Activated CD8-positive, alpha-beta T cell treated with anti-CD3 and anti-CD28 coated beads for 36 hours (primary cell): ENCODE measurements around the gene TMEM72. TPM values are rescaled to one million over a fixed set of nuclear protein-coding genes. Genes with fewer than 3 reads are reported as not detected.

Experiments
- ATAC-seq: fragments of 200-7000 bp; cut with Tn5 transposase; one replicate; pipeline ENCODE4 v1.10.0; 2021; ENCODE audit warnings: mild to moderate bottlenecking, moderate library complexity
- CTCF ChIA-PET: fragments of 350-600 bp; sonication (Branson Sonifier 250); formaldehyde crosslinking; loops from one replicate; lab custom pipeline; 2021; ENCODE audit warnings: antibody characterized with exemption; lab: Charles Lee
- POLR2A ChIA-PET: fragments of 350-600 bp; sonication (Branson Sonifier 250); formaldehyde crosslinking; loops from one replicate; lab custom pipeline; 2021; ENCODE audit warnings: antibody characterized with exemption; lab: Charles Lee
- DNase-seq: peaks from one replicate; pipeline ENCODE4 v3.0.0-alpha.2; 2020
- H3K27ac Mint-ChIP-seq: one replicate; pipeline ENCODE4 v1.8.0; 2021; ENCODE audit warnings: mild to moderate bottlenecking, mixed read lengths
- H3K27me3 Mint-ChIP-seq: one replicate; pipeline ENCODE4 v1.8.0; 2021; ENCODE audit warnings: mixed read lengths
- H3K36me3 Mint-ChIP-seq: one replicate; pipeline ENCODE4 v1.8.0; 2021; ENCODE audit warnings: low read depth, mixed read lengths
- H3K4me1 Mint-ChIP-seq: one replicate; pipeline ENCODE4 v1.8.0; 2021; ENCODE audit warnings: low read depth, mixed read lengths
- H3K4me3 Mint-ChIP-seq: one replicate; pipeline ENCODE4 v1.8.0; 2021; ENCODE audit warnings: mild to moderate bottlenecking, moderate library complexity, mixed read lengths
- H3K9me3 Mint-ChIP-seq: one replicate; pipeline ENCODE4 v1.8.0; 2021; ENCODE audit warnings: mixed read lengths
- CTCF ChIP-seq: fragments of 200-600 bp; IDR thresholded peaks from one replicate; pipeline ENCODE4 v1.8.0; 2022; ENCODE audit warnings: antibody characterized with exemption, mild to moderate bottlenecking
- intact Hi-C: fragments of 100-400 bp; cut with micrococcal nuclease; formaldehyde crosslinking; loops from one replicate; pipeline ENCODE4 v1.10.0; 2022
- total RNA-seq, 2 experiments: library from RNA; stranded (reverse); gene quantifications; one replicate each; pipeline ENCODE4 v1.2.3, GENCODE V29; 2021

TMEM72 gene
- total RNA-seq, 2 experiments from 2014 or later = not detected

GRCh38 chr10:44913350-44914081 lies 2.4 kb downstream of the TMEM72 start:
- Mint-ChIP-seq H3K36me3 (no peaks in the 10 kb centered on the region), H3K27me3 (no peaks in the 10 kb centered on the region), H3K27ac (peak overlapping the region; percentile 82), H3K4me1 (peaks cover 12% of the 10 kb centered on the region), H3K4me3 (no peak overlapping the region), H3K9me3 (no peaks in the 10 kb centered on the region)
- intact Hi-C loops = no loop called here
- ATAC-seq (peak; percentile 85), DNase-seq (peak; percentile 28)
- POLR2A ChIA-PET = no interaction called here
- TF ChIP-seq CTCF = no peak
- CTCF ChIA-PET = interaction anchor here (0.9 to 1.3 kb wide), 2 partner anchors 19 to 63 kb away, joined by 3 read pairs; no protein-coding TSS in a partner anchor

- no peak overlapping the region for H3K4me3 Mint-ChIP-seq
- intact Hi-C loops = no loop called here
Measured at GRCh38 chr10:44914891-44915290, 3.8 kb downstream of the TMEM72 start.

GRCh38 chr10:44916429-44916828 lies 5.3 kb downstream of the TMEM72 start:
- ChIA-PET CTCF (no interaction called here), POLR2A (no interaction called here)
- Mint-ChIP-seq H3K27ac (no peak overlapping the region), H3K27me3 (no peaks in the 10 kb centered on the region), H3K4me3 (no peak overlapping the region), H3K36me3 (no peaks in the 10 kb centered on the region), H3K9me3 (no peaks in the 10 kb centered on the region), H3K4me1 (peaks cover 12% of the 10 kb centered on the region)
- intact Hi-C loops = no loop called here
- ATAC-seq = no peak
- no peak for DNase-seq
- no peak for TF ChIP-seq CTCF

More at GRCh38 chr10:44914891-44915290, 3.8 kb downstream of the TMEM72 start:
- no peak for DNase-seq
- H3K4me1 Mint-ChIP-seq = peaks cover 12% of the 10 kb centered on the region
- POLR2A ChIA-PET = no interaction called here
- no peaks in the 10 kb centered on the region for H3K36me3 Mint-ChIP-seq
- CTCF ChIA-PET = no interaction called here
- ATAC-seq = no peak
- TF ChIP-seq CTCF = no peak
- no peaks in the 10 kb centered on the region for H3K9me3 Mint-ChIP-seq
- H3K27ac Mint-ChIP-seq = no peak overlapping the region
- no peaks in the 10 kb centered on the region for H3K27me3 Mint-ChIP-seq

GRCh38 chr10:44917848-44918247 lies 6.7 kb downstream of the TMEM72 start:
- ATAC-seq (no peak), DNase-seq (no peak)
- ChIA-PET CTCF (no interaction called here), POLR2A (no interaction called here)
- no peak for TF ChIP-seq CTCF
- H3K27me3 Mint-ChIP-seq = no peaks in the 10 kb centered on the region
- no peaks in the 10 kb centered on the region for H3K36me3 Mint-ChIP-seq
- no peaks in the 10 kb centered on the region for H3K9me3 Mint-ChIP-seq
- H3K4me1 Mint-ChIP-seq = peaks cover 12% of the 10 kb centered on the region
- intact Hi-C loops = no loop called here
- H3K4me3 Mint-ChIP-seq = no peak overlapping the region
- no peak overlapping the region for H3K27ac Mint-ChIP-seq

- no peak for DNase-seq
- ATAC-seq = no peak
- ChIA-PET CTCF (interaction anchor here (0.7 to 1.7 kb wide), 3 partner anchors 9 to 13 kb away, joined by 4 to 6 read pairs (median 5); no protein-coding TSS in a partner anchor), POLR2A (no interaction called here)
- no peaks in the 10 kb centered on the region for H3K27me3 Mint-ChIP-seq
- no peaks in the 10 kb centered on the region for H3K36me3 Mint-ChIP-seq
- no peak overlapping the region for H3K27ac Mint-ChIP-seq
- no peaks in the 10 kb centered on the region for H3K4me1 Mint-ChIP-seq
- TF ChIP-seq CTCF = no peak
- H3K4me3 Mint-ChIP-seq = no peak overlapping the region
- intact Hi-C loops = no loop called here
- no peaks in the 10 kb centered on the region for H3K9me3 Mint-ChIP-seq
Measured at GRCh38 chr10:44920252-44920651, 9.1 kb downstream of the TMEM72 start.
